Osteocyte (in vitro differentiated cells): Measurements from ENCODE around the gene SDCBP2. TPM values are rescaled to one million over a fixed set of nuclear protein-coding genes. Genes with fewer than 3 reads are reported as not detected.

Source experiments
- DNase-seq: peaks from one replicate; pipeline ENCODE4 v3.0.0; 2021; ENCODE audit warnings: mixed read lengths; ENCODE audit not compliant: unreplicated experiment; ENCODE audit errors: extremely low spot score
- H3K27ac Mint-ChIP-seq: one replicate; pipeline ENCODE4 v1.8.0; 2021; ENCODE audit warnings: mild to moderate bottlenecking, mixed read lengths; ENCODE audit not compliant: unreplicated experiment
- H3K27me3 Mint-ChIP-seq: one replicate; pipeline ENCODE4 v1.8.0; 2021; ENCODE audit warnings: mixed read lengths; ENCODE audit not compliant: unreplicated experiment
- H3K36me3 Mint-ChIP-seq: one replicate; pipeline ENCODE4 v1.8.0; 2021; ENCODE audit warnings: mixed read lengths; ENCODE audit not compliant: unreplicated experiment
- H3K4me1 Mint-ChIP-seq: one replicate; pipeline ENCODE4 v1.8.0; 2021; ENCODE audit warnings: mixed read lengths; ENCODE audit not compliant: unreplicated experiment
- H3K4me3 Mint-ChIP-seq: one replicate; pipeline ENCODE4 v1.8.0; 2021; ENCODE audit warnings: mild to moderate bottlenecking, moderate library complexity, mixed read lengths; ENCODE audit not compliant: unreplicated experiment
- H3K9me3 Mint-ChIP-seq: one replicate; pipeline ENCODE4 v1.8.0; 2021; ENCODE audit warnings: mixed read lengths; ENCODE audit not compliant: unreplicated experiment
- total RNA-seq: library from RNA; stranded (reverse); gene quantifications from 2 replicates; pipeline ENCODE4 v1.2.1, GENCODE V29; 2021
- TF ChIP-seq, protein P1 (sequence below): fragments of 200-600 bp; sonication (generic); IDR thresholded peaks from 2 replicates; pipeline ENCODE4 v1.5.0; 2021; ENCODE audit warnings: antibody characterized with exemption, mild to moderate bottlenecking, moderate library complexity

Gene SDCBP2
- total RNA-seq, 1 donor from 2014 or later = 0.97 TPM

- TF ChIP-seq, protein P1, sequence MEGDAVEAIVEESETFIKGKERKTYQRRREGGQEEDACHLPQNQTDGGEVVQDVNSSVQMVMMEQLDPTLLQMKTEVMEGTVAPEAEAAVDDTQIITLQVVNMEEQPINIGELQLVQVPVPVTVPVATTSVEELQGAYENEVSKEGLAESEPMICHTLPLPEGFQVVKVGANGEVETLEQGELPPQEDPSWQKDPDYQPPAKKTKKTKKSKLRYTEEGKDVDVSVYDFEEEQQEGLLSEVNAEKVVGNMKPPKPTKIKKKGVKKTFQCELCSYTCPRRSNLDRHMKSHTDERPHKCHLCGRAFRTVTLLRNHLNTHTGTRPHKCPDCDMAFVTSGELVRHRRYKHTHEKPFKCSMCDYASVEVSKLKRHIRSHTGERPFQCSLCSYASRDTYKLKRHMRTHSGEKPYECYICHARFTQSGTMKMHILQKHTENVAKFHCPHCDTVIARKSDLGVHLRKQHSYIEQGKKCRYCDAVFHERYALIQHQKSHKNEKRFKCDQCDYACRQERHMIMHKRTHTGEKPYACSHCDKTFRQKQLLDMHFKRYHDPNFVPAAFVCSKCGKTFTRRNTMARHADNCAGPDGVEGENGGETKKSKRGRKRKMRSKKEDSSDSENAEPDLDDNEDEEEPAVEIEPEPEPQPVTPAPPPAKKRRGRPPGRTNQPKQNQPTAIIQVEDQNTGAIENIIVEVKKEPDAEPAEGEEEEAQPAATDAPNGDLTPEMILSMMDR = no peak
- no peak for DNase-seq
- Mint-ChIP-seq H3K9me3 (no peaks in the 10 kb centered on the region), H3K4me3 (no peak overlapping the region), H3K4me1 (no peaks in the 10 kb centered on the region), H3K36me3 (peaks cover 4% of the 10 kb centered on the region), H3K27me3 (no peaks in the 10 kb centered on the region), H3K27ac (no peak overlapping the region)
These were observed 8.5 kb upstream of the SDCBP2 start for GRCh38 chr20:1337441-1337840.

- peak; percentile 78 for DNase-seq
- Mint-ChIP-seq H3K27me3 (no peaks in the 10 kb centered on the region), H3K27ac (no peak overlapping the region), H3K9me3 (no peaks in the 10 kb centered on the region), H3K4me1 (no peaks in the 10 kb centered on the region), H3K4me3 (no peak overlapping the region), H3K36me3 (peaks cover 5% of the 10 kb centered on the region)
- TF ChIP-seq, protein P1 = no peak
These were observed 7.9 kb upstream of the SDCBP2 start for GRCh38 chr20:1336699-1337367.

- peak; percentile 46 for DNase-seq
- Mint-ChIP-seq H3K4me3 (no peak overlapping the region), H3K27ac (no peak overlapping the region), H3K27me3 (no peaks in the 10 kb centered on the region), H3K4me1 (no peaks in the 10 kb centered on the region), H3K9me3 (no peaks in the 10 kb centered on the region), H3K36me3 (peaks cover 5% of the 10 kb centered on the region)
- TF ChIP-seq, protein P1 = no peak
These were observed 7.2 kb upstream of the SDCBP2 start for GRCh38 chr20:1335961-1336698.

GRCh38 chr20:1334761-1335160 lies 5.8 kb upstream of the SDCBP2 start:
- Mint-ChIP-seq H3K27me3 (no peaks in the 10 kb centered on the region), H3K36me3 (peaks cover 5% of the 10 kb centered on the region), H3K27ac (no peak overlapping the region), H3K9me3 (no peaks in the 10 kb centered on the region), H3K4me1 (no peaks in the 10 kb centered on the region), H3K4me3 (no peak overlapping the region)
- TF ChIP-seq, protein P1 = no peak
- DNase-seq = peak; percentile 53

GRCh38 chr20:1334370-1334731 lies 5.4 kb upstream of the SDCBP2 start:
- Mint-ChIP-seq H3K4me3 (no peak overlapping the region), H3K36me3 (peaks cover 5% of the 10 kb centered on the region), H3K27ac (no peak overlapping the region), H3K9me3 (no peaks in the 10 kb centered on the region), H3K4me1 (peaks cover 2% of the 10 kb centered on the region), H3K27me3 (no peaks in the 10 kb centered on the region)
- TF ChIP-seq, protein P1 = no peak
- DNase-seq = no peak
